H1 (cell line): ENCODE measurements around the gene PRKCA. TPM values are rescaled to one million over a fixed set of nuclear protein-coding genes. Genes with fewer than 3 reads are reported as not detected.

Source experiments
- JUN ChIP-seq: IDR thresholded peaks from 2 replicates; pipeline ENCODE4 v1.6.1; 2011; ENCODE audit warnings: low read depth, mild to moderate bottlenecking, improper control_type of control experiment, low read length
- JUND ChIP-seq: IDR thresholded peaks from 2 replicates; pipeline ENCODE4 v1.6.1; 2011; ENCODE audit warnings: mild to moderate bottlenecking, improper control_type of control experiment, low read length
- SIRT6 ChIP-seq: IDR thresholded peaks from one replicate; pipeline ENCODE4 v1.7.1; 2012; ENCODE audit warnings: low read length, inconsistent platforms
- SRF ChIP-seq: IDR thresholded peaks from 2 replicates; pipeline ENCODE4 v1.6.1; 2011; ENCODE audit warnings: mild to moderate bottlenecking, low read depth, low read length, moderate library complexity
- TBP ChIP-seq: IDR thresholded peaks from 2 replicates; pipeline ENCODE4 v1.6.1; 2011; ENCODE audit warnings: low read depth, low read length, improper control_type of control experiment
- polyA plus RNA-seq, 7 experiments: library from polyadenylated mRNA; depleted of rRNA in 3 of 7; stranded (reverse) in 5 of 7; unstranded in 2 of 7; fragments of >200 nt in 5 of 7; fragments of 200-250 nt in 2 of 7; gene quantifications; 1 replicate in 5 of 7; 2 replicates in 1 of 7; 4 replicates in 1 of 7; pipeline versions ENCODE4 v1.2.1 to v1.2.3, GENCODE V29; 2011 to 2013; ENCODE audit warnings: missing spikeins in 2 of 7, mixed read lengths in 2 of 7
- total RNA-seq: library from RNA; stranded (reverse); fragmentation: NEBNext Ultra II Directional; extraction: Animal tissue kit (Norgen Biotek cat#: 25700); gene quantifications from 2 replicates; pipeline ENCODE4 v1.2.1, GENCODE V29; 2021
- TF ChIP-seq, protein P1 (sequence below): fragments of 300-600 bp; sonication (generic); IDR thresholded peaks from 2 replicates; pipeline ENCODE4 v1.7.1; 2012; ENCODE audit warnings: low read length, moderate library complexity, mild to moderate bottlenecking, inconsistent platforms; ENCODE audit not compliant: insufficient replicate concordance
- TF ChIP-seq, protein P2 (sequence below), 3 experiments: IDR thresholded peaks; 1 replicate in 2 of 3; 2 replicates in 1 of 3; pipeline versions ENCODE4 v1.5.1 to v1.6.1; 2011; ENCODE audit warnings: low read length in 3 of 3, mild to moderate bottlenecking in 3 of 3, inconsistent platforms in 2 of 3, low read depth in 1 of 3, moderate library complexity in 1 of 3; ENCODE audit not compliant: insufficient read depth in 1 of 3; ENCODE audit errors: control extremely low read depth in 1 of 3
- TF ChIP-seq, protein P3 (sequence below): IDR thresholded peaks from 2 replicates; pipeline ENCODE4 v1.6.1; 2011; ENCODE audit warnings: low read length, improper control_type of control experiment

Gene PRKCA
- total and polyA plus RNA-seq, 2 of the 8 experiments (the other 6 are each of a cell fraction or from before 2014, with no cell fraction given) = 5.8 to 17.8 TPM

DNA sequence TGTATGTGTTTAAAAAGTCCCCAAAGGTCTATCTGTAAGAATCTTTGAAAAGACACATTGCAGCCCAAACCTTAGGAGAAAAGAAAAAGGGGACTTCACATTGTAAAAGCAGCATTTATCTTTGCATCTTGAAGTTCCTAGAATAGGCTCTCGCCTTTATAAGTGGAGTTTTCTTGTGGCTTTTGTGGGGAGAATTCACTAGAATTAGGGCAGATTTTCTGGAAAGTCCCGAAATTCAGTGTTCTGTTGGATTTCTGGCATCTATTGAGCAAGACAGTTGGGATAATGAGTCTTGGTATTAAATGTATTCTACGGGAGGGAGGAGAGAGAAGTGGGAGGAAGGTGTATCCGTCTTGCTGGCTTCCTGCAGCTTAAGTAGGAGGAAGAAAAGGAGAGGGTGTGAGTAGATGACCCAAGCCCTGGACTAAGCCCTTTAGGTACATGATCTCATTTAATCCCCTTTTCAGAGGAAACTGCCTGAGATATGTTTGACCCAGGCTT is 62.6 kb downstream of the PRKCA start (continued):
- TF ChIP-seq, protein P1, sequence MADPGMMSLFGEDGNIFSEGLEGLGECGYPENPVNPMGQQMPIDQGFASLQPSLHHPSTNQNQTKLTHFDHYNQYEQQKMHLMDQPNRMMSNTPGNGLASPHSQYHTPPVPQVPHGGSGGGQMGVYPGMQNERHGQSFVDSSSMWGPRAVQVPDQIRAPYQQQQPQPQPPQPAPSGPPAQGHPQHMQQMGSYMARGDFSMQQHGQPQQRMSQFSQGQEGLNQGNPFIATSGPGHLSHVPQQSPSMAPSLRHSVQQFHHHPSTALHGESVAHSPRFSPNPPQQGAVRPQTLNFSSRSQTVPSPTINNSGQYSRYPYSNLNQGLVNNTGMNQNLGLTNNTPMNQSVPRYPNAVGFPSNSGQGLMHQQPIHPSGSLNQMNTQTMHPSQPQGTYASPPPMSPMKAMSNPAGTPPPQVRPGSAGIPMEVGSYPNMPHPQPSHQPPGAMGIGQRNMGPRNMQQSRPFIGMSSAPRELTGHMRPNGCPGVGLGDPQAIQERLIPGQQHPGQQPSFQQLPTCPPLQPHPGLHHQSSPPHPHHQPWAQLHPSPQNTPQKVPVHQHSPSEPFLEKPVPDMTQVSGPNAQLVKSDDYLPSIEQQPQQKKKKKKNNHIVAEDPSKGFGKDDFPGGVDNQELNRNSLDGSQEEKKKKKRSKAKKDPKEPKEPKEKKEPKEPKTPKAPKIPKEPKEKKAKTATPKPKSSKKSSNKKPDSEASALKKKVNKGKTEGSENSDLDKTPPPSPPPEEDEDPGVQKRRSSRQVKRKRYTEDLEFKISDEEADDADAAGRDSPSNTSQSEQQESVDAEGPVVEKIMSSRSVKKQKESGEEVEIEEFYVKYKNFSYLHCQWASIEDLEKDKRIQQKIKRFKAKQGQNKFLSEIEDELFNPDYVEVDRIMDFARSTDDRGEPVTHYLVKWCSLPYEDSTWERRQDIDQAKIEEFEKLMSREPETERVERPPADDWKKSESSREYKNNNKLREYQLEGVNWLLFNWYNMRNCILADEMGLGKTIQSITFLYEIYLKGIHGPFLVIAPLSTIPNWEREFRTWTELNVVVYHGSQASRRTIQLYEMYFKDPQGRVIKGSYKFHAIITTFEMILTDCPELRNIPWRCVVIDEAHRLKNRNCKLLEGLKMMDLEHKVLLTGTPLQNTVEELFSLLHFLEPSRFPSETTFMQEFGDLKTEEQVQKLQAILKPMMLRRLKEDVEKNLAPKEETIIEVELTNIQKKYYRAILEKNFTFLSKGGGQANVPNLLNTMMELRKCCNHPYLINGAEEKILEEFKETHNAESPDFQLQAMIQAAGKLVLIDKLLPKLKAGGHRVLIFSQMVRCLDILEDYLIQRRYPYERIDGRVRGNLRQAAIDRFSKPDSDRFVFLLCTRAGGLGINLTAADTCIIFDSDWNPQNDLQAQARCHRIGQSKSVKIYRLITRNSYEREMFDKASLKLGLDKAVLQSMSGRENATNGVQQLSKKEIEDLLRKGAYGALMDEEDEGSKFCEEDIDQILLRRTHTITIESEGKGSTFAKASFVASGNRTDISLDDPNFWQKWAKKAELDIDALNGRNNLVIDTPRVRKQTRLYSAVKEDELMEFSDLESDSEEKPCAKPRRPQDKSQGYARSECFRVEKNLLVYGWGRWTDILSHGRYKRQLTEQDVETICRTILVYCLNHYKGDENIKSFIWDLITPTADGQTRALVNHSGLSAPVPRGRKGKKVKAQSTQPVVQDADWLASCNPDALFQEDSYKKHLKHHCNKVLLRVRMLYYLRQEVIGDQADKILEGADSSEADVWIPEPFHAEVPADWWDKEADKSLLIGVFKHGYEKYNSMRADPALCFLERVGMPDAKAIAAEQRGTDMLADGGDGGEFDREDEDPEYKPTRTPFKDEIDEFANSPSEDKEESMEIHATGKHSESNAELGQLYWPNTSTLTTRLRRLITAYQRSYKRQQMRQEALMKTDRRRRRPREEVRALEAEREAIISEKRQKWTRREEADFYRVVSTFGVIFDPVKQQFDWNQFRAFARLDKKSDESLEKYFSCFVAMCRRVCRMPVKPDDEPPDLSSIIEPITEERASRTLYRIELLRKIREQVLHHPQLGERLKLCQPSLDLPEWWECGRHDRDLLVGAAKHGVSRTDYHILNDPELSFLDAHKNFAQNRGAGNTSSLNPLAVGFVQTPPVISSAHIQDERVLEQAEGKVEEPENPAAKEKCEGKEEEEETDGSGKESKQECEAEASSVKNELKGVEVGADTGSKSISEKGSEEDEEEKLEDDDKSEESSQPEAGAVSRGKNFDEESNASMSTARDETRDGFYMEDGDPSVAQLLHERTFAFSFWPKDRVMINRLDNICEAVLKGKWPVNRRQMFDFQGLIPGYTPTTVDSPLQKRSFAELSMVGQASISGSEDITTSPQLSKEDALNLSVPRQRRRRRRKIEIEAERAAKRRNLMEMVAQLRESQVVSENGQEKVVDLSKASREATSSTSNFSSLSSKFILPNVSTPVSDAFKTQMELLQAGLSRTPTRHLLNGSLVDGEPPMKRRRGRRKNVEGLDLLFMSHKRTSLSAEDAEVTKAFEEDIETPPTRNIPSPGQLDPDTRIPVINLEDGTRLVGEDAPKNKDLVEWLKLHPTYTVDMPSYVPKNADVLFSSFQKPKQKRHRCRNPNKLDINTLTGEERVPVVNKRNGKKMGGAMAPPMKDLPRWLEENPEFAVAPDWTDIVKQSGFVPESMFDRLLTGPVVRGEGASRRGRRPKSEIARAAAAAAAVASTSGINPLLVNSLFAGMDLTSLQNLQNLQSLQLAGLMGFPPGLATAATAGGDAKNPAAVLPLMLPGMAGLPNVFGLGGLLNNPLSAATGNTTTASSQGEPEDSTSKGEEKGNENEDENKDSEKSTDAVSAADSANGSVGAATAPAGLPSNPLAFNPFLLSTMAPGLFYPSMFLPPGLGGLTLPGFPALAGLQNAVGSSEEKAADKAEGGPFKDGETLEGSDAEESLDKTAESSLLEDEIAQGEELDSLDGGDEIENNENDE = no peak
- TF ChIP-seq TBP (no peak), JUND (no peak), SRF (no peak), SIRT6 (no peak), JUN (no peak)
- TF ChIP-seq, protein P2, sequence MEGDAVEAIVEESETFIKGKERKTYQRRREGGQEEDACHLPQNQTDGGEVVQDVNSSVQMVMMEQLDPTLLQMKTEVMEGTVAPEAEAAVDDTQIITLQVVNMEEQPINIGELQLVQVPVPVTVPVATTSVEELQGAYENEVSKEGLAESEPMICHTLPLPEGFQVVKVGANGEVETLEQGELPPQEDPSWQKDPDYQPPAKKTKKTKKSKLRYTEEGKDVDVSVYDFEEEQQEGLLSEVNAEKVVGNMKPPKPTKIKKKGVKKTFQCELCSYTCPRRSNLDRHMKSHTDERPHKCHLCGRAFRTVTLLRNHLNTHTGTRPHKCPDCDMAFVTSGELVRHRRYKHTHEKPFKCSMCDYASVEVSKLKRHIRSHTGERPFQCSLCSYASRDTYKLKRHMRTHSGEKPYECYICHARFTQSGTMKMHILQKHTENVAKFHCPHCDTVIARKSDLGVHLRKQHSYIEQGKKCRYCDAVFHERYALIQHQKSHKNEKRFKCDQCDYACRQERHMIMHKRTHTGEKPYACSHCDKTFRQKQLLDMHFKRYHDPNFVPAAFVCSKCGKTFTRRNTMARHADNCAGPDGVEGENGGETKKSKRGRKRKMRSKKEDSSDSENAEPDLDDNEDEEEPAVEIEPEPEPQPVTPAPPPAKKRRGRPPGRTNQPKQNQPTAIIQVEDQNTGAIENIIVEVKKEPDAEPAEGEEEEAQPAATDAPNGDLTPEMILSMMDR (IDR thresholded peaks at IDR 0.05; ENCODE audit: control extremely low read depth in 1 of 3, insufficient read depth in 1 of 3, low read depth in 1 of 3, low read length in 3 of 3) = no peak
- TF ChIP-seq, protein P3, sequence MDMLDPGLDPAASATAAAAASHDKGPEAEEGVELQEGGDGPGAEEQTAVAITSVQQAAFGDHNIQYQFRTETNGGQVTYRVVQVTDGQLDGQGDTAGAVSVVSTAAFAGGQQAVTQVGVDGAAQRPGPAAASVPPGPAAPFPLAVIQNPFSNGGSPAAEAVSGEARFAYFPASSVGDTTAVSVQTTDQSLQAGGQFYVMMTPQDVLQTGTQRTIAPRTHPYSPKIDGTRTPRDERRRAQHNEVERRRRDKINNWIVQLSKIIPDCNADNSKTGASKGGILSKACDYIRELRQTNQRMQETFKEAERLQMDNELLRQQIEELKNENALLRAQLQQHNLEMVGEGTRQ = no peak
